GM12865 (cell line): ENCODE results near the gene SULT1A2.

ENCODE experiments used
- DNase-seq: peaks from one replicate; pipeline ENCODE4 v3.0.0; 2010; ENCODE audit warnings: low read depth
- H3K4me3 ChIP-seq: 2 replicates; pipeline ENCODE4 v1.5.1; 2011; ENCODE audit warnings: mild to moderate bottlenecking, low read depth, low read length, control low read depth
- CTCF ChIP-seq: IDR thresholded peaks from 2 replicates; pipeline ENCODE4 v1.5.1; 2011; ENCODE audit warnings: low read length, control low read depth, low read depth, inconsistent platforms; ENCODE audit not compliant: insufficient read depth; ENCODE audit errors: missing control alignments

SULT1A2 gene

GRCh38 chr16:28586466-28586865 lies 10.4 kb downstream of the SULT1A2 start:
- no peak for DNase-seq
- TF ChIP-seq CTCF, result no peak
- no peak overlapping the region for H3K4me3 ChIP-seq

- no peak for TF ChIP-seq CTCF
- DNase-seq, result no peak
Measured at GRCh38 chr16:28585674-28586073, 11.2 kb downstream of the SULT1A2 start.

GRCh38 chr16:28580726-28581315 lies 16.0 kb downstream of the SULT1A2 start:
- no peak for TF ChIP-seq CTCF
- DNase-seq, result no peak
- no peak overlapping the region for H3K4me3 ChIP-seq

More at GRCh38 chr16:28585674-28586073, 11.2 kb downstream of the SULT1A2 start:
- H3K4me3 ChIP-seq, result no peak overlapping the region

GRCh38 chr16:28575446-28576109 lies 21.3 kb downstream of the SULT1A2 start:
- H3K4me3 ChIP-seq, result no peak overlapping the region
- DNase-seq, result no peak
- TF ChIP-seq CTCF, result no peak

GRCh38 chr16:28574925-28575324 lies 21.9 kb downstream of the SULT1A2 start:
- no peak for TF ChIP-seq CTCF
- DNase-seq, result no peak
- no peak overlapping the region for H3K4me3 ChIP-seq

- DNase-seq, result no peak
- H3K4me3 ChIP-seq, result no peak overlapping the region
- no peak for TF ChIP-seq CTCF
Measured at GRCh38 chr16:28573738-28574718, 22.8 kb downstream of the SULT1A2 start.
